ENCODE data around the gene EVI5L.
A peak's percentile ranks its signal among the peaks of the same experiment; 100 is the strongest.
"Not testable (repeated sequence)": the region's sequence is repeated elsewhere in the genome, so short reads cannot be mapped to it uniquely, and the experiment has no call there.

The EVI5L gene

GRCh38 chr19:7846155-7846646 is 16.2 kb downstream of the EVI5L start:
- no peak for DNase-seq (ENCODE audit: low read depth in 3 of 3)

- no peak for DNase-seq (ENCODE audit: low read depth in 3 of 3)
These were observed 17.6 kb downstream of the EVI5L start for GRCh38 chr19:7847664-7848063.

- DNase-seq (ENCODE audit: low read depth in 3 of 3), result no peak
These were observed 18.9 kb downstream of the EVI5L start for GRCh38 chr19:7848779-7849457.

GRCh38 chr19:7849631-7849999 is 19.6 kb downstream of the EVI5L start:
- no peak for DNase-seq (ENCODE audit: low read depth in 3 of 3)

GRCh38 chr19:7850000-7850813 is 20.2 kb downstream of the EVI5L start:
- DNase-seq (ENCODE audit: low read depth in 3 of 3), result no peak

- DNase-seq (ENCODE audit: low read depth in 3 of 3), result no peak
These were observed 21.1 kb downstream of the EVI5L start for GRCh38 chr19:7850945-7851622.

- no peak for DNase-seq (ENCODE audit: low read depth in 3 of 3)
These were observed 21.8 kb downstream of the EVI5L start for GRCh38 chr19:7851623-7852500.

- peak in 2 of 3 experiments; percentile 35 to 37 for DNase-seq (ENCODE audit: low read depth in 3 of 3)
These were observed 23.1 kb downstream of the EVI5L start for GRCh38 chr19:7852851-7853769.

GRCh38 chr19:7853770-7854128 is 23.7 kb downstream of the EVI5L start:
- DNase-seq (ENCODE audit: low read depth in 3 of 3), result no peak

GRCh38 chr19:7855426-7856108 is 25.5 kb downstream of the EVI5L start:
- no peak for DNase-seq (ENCODE audit: low read depth in 3 of 3)

GRCh38 chr19:7856109-7856591 is 26.1 kb downstream of the EVI5L start:
- DNase-seq (ENCODE audit: low read depth in 3 of 3), result no peak

GRCh38 chr19:7856679-7857663 is 27.0 kb downstream of the EVI5L start:
- no peak for DNase-seq (ENCODE audit: low read depth in 3 of 3)

- no peak for DNase-seq (ENCODE audit: low read depth in 3 of 3)
These were observed 27.7 kb downstream of the EVI5L start for GRCh38 chr19:7857727-7858108.

GRCh38 chr19:7858109-7858770 is 28.2 kb downstream of the EVI5L start:
- DNase-seq (ENCODE audit: low read depth in 3 of 3), result no peak

- not testable (repeated sequence) for DNase-seq (ENCODE audit: low read depth in 3 of 3)
These were observed 29.1 kb downstream of the EVI5L start for GRCh38 chr19:7859087-7859486.

- DNase-seq (ENCODE audit: low read depth in 3 of 3), result no peak
These were observed 30.1 kb downstream of the EVI5L start for GRCh38 chr19:7859831-7860713.

Data from stimulated activated CD4-positive, alpha-beta T cell treated with anti-CD3 and anti-CD28 coated beads, TNF-alpha, amount 100 ng/mL, for 4 hours (primary cell).